Measurements from ENCODE around the gene GATA2.
A peak's percentile ranks its signal among the peaks of the same experiment; 100 is the strongest.

Gene GATA2

GRCh38 chr3:128473180-128473519 lies 19.9 kb downstream of the GATA2 start:
- no peak for DNase-seq (ENCODE audit: low read depth)

GRCh38 chr3:128472449-128473179 lies 20.4 kb downstream of the GATA2 start:
- no peak for DNase-seq (ENCODE audit: low read depth)

GRCh38 chr3:128471720-128472119 lies 21.3 kb downstream of the GATA2 start:
- DNase-seq (ENCODE audit: low read depth), result no peak

GRCh38 chr3:128471110-128471509 lies 21.9 kb downstream of the GATA2 start:
- DNase-seq (ENCODE audit: low read depth), result no peak

- DNase-seq (ENCODE audit: low read depth), result peak; percentile 26
Observed at GRCh38 chr3:128470134-128470899, 22.7 kb downstream of the GATA2 start.

- DNase-seq (ENCODE audit: low read depth), result peak; percentile 18
Observed at GRCh38 chr3:128469556-128469955, 23.4 kb downstream of the GATA2 start.

- DNase-seq (ENCODE audit: low read depth), result no peak
Observed at GRCh38 chr3:128468791-128469527, 24.0 kb downstream of the GATA2 start.

GRCh38 chr3:128468285-128468790 lies 24.7 kb downstream of the GATA2 start:
- DNase-seq (ENCODE audit: low read depth), result no peak

GRCh38 chr3:128466840-128467541 lies 26.0 kb downstream of the GATA2 start, which contains the start of gene DNAJB8:
TSS of gene DNAJB8 (minus strand) at chr3:128466890. CDS start at chr3:128463245, 3,645 bp downstream.
- peak; percentile 59 for DNase-seq (ENCODE audit: low read depth)

- no peak for DNase-seq (ENCODE audit: low read depth)
Observed at GRCh38 chr3:128464702-128465101, 28.3 kb downstream of the GATA2 start.

- DNase-seq (ENCODE audit: low read depth), result no peak
Observed at GRCh38 chr3:128464188-128464587, 28.8 kb downstream of the GATA2 start.

GRCh38 chr3:128463771-128464170 lies 29.2 kb downstream of the GATA2 start:
- DNase-seq (ENCODE audit: low read depth), result no peak

GRCh38 chr3:128463354-128463753 lies 29.6 kb downstream of the GATA2 start:
- no peak for DNase-seq (ENCODE audit: low read depth)

- DNase-seq (ENCODE audit: low read depth), result no peak
Observed at GRCh38 chr3:128462931-128463330, 30.1 kb downstream of the GATA2 start.

- DNase-seq (ENCODE audit: low read depth), result no peak
Observed at GRCh38 chr3:128462341-128462910, 30.6 kb downstream of the GATA2 start.

GRCh38 chr3:128461731-128462130 lies 31.3 kb downstream of the GATA2 start:
- DNase-seq (ENCODE audit: low read depth), result no peak

GRCh38 chr3:128459461-128459820 lies 33.6 kb downstream of the GATA2 start:
- no peak for DNase-seq (ENCODE audit: low read depth)

- DNase-seq (ENCODE audit: low read depth), result no peak
Observed at GRCh38 chr3:128458746-128459460, 34.1 kb downstream of the GATA2 start.

GRCh38 chr3:128457937-128458336 lies 35.1 kb downstream of the GATA2 start:
- no peak for DNase-seq (ENCODE audit: low read depth)

GRCh38 chr3:128456776-128457715 lies 36.0 kb downstream of the GATA2 start:
- DNase-seq (ENCODE audit: low read depth), result no peak

All from stimulated activated CD4-positive, alpha-beta T cell treated with anti-CD3 and anti-CD28 coated beads, Interleukin-2, amount 100 ng/mL, for 4 hours (primary cell).